OCI-LY7 (cell line): ENCODE data around the gene TMED1.

Experiments
- EZH2phosphoT487 ChIP-seq: fragments of 200-600 bp; sonication (generic); IDR thresholded peaks from 2 replicates; pipeline ENCODE4 v1.6.1; 2018; ENCODE audit warnings: low read depth, borderline replicate concordance, mild to moderate bottlenecking, mixed run types, antibody characterized with exemption, low read length, moderate library complexity, mixed read lengths
- TF ChIP-seq, protein P1 (sequence below): fragments of 200-600 bp; sonication (generic); conservative IDR thresholded peaks from 2 replicates; pipeline ENCODE4 v1.5.1; 2014; ENCODE audit warnings: mild to moderate bottlenecking, antibody characterized with exemption, low read length, moderate library complexity, mixed read lengths

- TF ChIP-seq, protein P1, sequence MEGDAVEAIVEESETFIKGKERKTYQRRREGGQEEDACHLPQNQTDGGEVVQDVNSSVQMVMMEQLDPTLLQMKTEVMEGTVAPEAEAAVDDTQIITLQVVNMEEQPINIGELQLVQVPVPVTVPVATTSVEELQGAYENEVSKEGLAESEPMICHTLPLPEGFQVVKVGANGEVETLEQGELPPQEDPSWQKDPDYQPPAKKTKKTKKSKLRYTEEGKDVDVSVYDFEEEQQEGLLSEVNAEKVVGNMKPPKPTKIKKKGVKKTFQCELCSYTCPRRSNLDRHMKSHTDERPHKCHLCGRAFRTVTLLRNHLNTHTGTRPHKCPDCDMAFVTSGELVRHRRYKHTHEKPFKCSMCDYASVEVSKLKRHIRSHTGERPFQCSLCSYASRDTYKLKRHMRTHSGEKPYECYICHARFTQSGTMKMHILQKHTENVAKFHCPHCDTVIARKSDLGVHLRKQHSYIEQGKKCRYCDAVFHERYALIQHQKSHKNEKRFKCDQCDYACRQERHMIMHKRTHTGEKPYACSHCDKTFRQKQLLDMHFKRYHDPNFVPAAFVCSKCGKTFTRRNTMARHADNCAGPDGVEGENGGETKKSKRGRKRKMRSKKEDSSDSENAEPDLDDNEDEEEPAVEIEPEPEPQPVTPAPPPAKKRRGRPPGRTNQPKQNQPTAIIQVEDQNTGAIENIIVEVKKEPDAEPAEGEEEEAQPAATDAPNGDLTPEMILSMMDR = no peak
- TF ChIP-seq EZH2phosphoT487 = no peak
These were observed 35.5 kb downstream of the TMED1 start for GRCh38 chr19:10800488-10800887.
